Activated CD8-positive, alpha-beta T cell treated with anti-CD3 and anti-CD28 coated beads for 36 hours (primary cell): ENCODE results near the gene SLIT3. TPM values are rescaled to one million over a fixed set of nuclear protein-coding genes. Genes with fewer than 3 reads are reported as not detected.

Source experiments
- ATAC-seq: fragments of 200-7000 bp; cut with Tn5 transposase; one replicate; pipeline ENCODE4 v1.10.0; 2021; ENCODE audit warnings: mild to moderate bottlenecking, moderate library complexity
- CTCF ChIA-PET: fragments of 350-600 bp; sonication (Branson Sonifier 250); formaldehyde crosslinking; loops from one replicate; lab custom pipeline; 2021; ENCODE audit warnings: antibody characterized with exemption; lab: Charles Lee
- POLR2A ChIA-PET: fragments of 350-600 bp; sonication (Branson Sonifier 250); formaldehyde crosslinking; loops from one replicate; lab custom pipeline; 2021; ENCODE audit warnings: antibody characterized with exemption; lab: Charles Lee
- DNase-seq: peaks from one replicate; pipeline ENCODE4 v3.0.0-alpha.2; 2020
- H3K27ac Mint-ChIP-seq: one replicate; pipeline ENCODE4 v1.8.0; 2021; ENCODE audit warnings: mild to moderate bottlenecking, mixed read lengths
- H3K27me3 Mint-ChIP-seq: one replicate; pipeline ENCODE4 v1.8.0; 2021; ENCODE audit warnings: mixed read lengths
- H3K36me3 Mint-ChIP-seq: one replicate; pipeline ENCODE4 v1.8.0; 2021; ENCODE audit warnings: low read depth, mixed read lengths
- H3K4me1 Mint-ChIP-seq: one replicate; pipeline ENCODE4 v1.8.0; 2021; ENCODE audit warnings: low read depth, mixed read lengths
- H3K4me3 Mint-ChIP-seq: one replicate; pipeline ENCODE4 v1.8.0; 2021; ENCODE audit warnings: mild to moderate bottlenecking, moderate library complexity, mixed read lengths
- H3K9me3 Mint-ChIP-seq: one replicate; pipeline ENCODE4 v1.8.0; 2021; ENCODE audit warnings: mixed read lengths
- CTCF ChIP-seq: fragments of 200-600 bp; IDR thresholded peaks from one replicate; pipeline ENCODE4 v1.8.0; 2022; ENCODE audit warnings: antibody characterized with exemption, mild to moderate bottlenecking
- intact Hi-C: fragments of 100-400 bp; cut with micrococcal nuclease; formaldehyde crosslinking; loops from one replicate; pipeline ENCODE4 v1.10.0; 2022
- total RNA-seq, 2 experiments: library from RNA; stranded (reverse); gene quantifications; one replicate each; pipeline ENCODE4 v1.2.3, GENCODE V29; 2021

SLIT3 gene
- total RNA-seq, 2 experiments from 2014 or later: 0.69 to 0.74 TPM

- no peaks in the 10 kb centered on the region for H3K27me3 Mint-ChIP-seq
- H3K4me3 Mint-ChIP-seq: no peak overlapping the region
- intact Hi-C loops: no loop called here
- TF ChIP-seq CTCF: no peak
- ChIA-PET CTCF (no interaction called here), POLR2A (no interaction called here)
- no peak for DNase-seq
- no peak for ATAC-seq
- no peaks in the 10 kb centered on the region for H3K36me3 Mint-ChIP-seq
- peaks cover 2% of the 10 kb centered on the region for H3K9me3 Mint-ChIP-seq
- no peaks in the 10 kb centered on the region for H3K4me1 Mint-ChIP-seq
- no peak overlapping the region for H3K27ac Mint-ChIP-seq
Observed at GRCh38 chr5:168776070-168776469, 524.9 kb downstream of the SLIT3 start.

- ChIA-PET CTCF (no interaction called here), POLR2A (no interaction called here)
- Mint-ChIP-seq H3K9me3 (peaks cover 2% of the 10 kb centered on the region), H3K36me3 (no peaks in the 10 kb centered on the region), H3K4me3 (no peak overlapping the region), H3K27ac (no peak overlapping the region), H3K27me3 (no peaks in the 10 kb centered on the region), H3K4me1 (no peaks in the 10 kb centered on the region)
- intact Hi-C loops: no loop called here
- TF ChIP-seq CTCF: no peak
- ATAC-seq: no peak
- DNase-seq: no peak
Observed at GRCh38 chr5:168773226-168773625, 527.7 kb downstream of the SLIT3 start.

DNA sequence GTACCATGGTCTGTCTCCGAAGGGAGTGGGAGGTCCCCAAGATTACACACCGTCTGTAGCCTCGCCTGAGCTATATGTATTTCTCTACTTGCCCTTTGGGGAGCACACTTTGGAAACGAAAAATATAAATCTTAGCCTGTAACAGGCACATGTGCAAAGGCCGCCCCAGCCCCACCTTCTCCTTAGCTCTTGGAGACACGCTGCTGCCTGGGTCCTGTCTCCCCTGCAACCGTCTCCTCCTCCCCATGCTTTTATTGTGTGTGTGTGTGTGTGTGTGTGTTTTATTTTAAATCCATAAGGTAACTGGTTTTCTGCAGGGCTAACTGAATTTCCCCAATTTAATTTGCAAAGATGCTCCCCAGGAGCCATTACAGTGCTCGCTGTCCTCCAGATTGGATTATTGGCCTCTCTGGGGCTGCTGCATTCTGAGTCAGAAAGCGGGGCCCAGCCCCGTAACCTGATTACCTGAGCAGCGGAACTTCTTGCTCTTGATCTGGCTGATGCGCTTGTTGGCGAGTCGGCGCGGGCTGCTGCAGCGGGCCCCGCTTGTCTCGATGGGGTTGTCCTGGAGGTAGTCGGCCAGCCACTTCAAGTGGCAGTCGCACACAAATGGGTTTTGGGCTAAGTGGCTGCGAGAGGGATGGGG is 528.5 kb downstream of the SLIT3 start:
- ATAC-seq: no peak
- CTCF ChIA-PET: interaction anchor here (0.9 to 1.0 kb wide), 2 partner anchors 8 to 18 kb away, joined by 3 read pairs; no protein-coding TSS in a partner anchor
- DNase-seq: no peak
- H3K36me3 Mint-ChIP-seq: no peaks in the 10 kb centered on the region
- intact Hi-C loops: no loop called here
- no peak overlapping the region for H3K4me3 Mint-ChIP-seq
- POLR2A ChIA-PET: interaction anchor here (0.6 kb wide), 1 partner anchor 280 kb away, joined by 6 read pairs; no protein-coding TSS in a partner anchor
- H3K9me3 Mint-ChIP-seq: peaks cover 2% of the 10 kb centered on the region
- no peaks in the 10 kb centered on the region for H3K4me1 Mint-ChIP-seq
- no peak overlapping the region for H3K27ac Mint-ChIP-seq
- TF ChIP-seq CTCF: no peak
- H3K27me3 Mint-ChIP-seq: no peaks in the 10 kb centered on the region

GRCh38 chr5:168771678-168772077 is 529.3 kb downstream of the SLIT3 start:
- Mint-ChIP-seq H3K4me1 (no peaks in the 10 kb centered on the region), H3K27me3 (no peaks in the 10 kb centered on the region), H3K27ac (no peak overlapping the region), H3K36me3 (no peaks in the 10 kb centered on the region), H3K9me3 (no peaks in the 10 kb centered on the region), H3K4me3 (no peak overlapping the region)
- POLR2A ChIA-PET: interaction anchor here (0.6 kb wide), 1 partner anchor 279 kb away, joined by 6 read pairs; no protein-coding TSS in a partner anchor
- no peak for TF ChIP-seq CTCF
- no peak for ATAC-seq
- intact Hi-C loops: no loop called here
- no peak for DNase-seq
- CTCF ChIA-PET: interaction anchor here (0.9 to 1.0 kb wide), 2 partner anchors 9 to 17 kb away, joined by 3 read pairs; no protein-coding TSS in a partner anchor

DNA sequence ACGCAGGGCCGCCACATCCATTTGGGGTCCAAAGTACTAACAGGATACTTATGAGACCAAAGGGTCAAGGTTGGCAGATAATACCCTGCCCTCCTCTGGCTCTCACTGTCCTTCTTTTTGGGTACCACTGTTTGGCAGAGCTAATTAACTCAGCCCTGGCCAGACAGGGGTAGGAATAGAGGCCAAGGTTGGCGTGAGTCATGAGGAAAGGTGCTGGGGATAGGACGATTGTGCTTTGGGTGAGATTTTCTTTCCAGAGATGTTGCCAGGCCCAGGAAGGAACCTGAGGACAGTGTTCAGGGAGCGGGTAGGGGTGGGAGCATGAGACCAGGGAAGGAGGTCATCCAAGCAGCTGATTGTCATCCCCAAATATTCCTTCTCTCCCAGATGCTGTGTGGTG is 529.9 kb downstream of the SLIT3 start:
- DNase-seq: no peak
- Mint-ChIP-seq H3K4me3 (no peak overlapping the region), H3K36me3 (no peaks in the 10 kb centered on the region), H3K27me3 (no peaks in the 10 kb centered on the region), H3K4me1 (no peaks in the 10 kb centered on the region), H3K9me3 (no peaks in the 10 kb centered on the region), H3K27ac (no peak overlapping the region)
- CTCF ChIA-PET: no interaction called here
- intact Hi-C loops: no loop called here
- no peak for TF ChIP-seq CTCF
- no peak for ATAC-seq
- POLR2A ChIA-PET: no interaction called here
